Stimulated activated CD4-positive, alpha-beta T cell treated with anti-CD3 and anti-CD28 coated beads, Interleukin-1b, Interleukin-23, amount 100 ng/mL, for 48 hours (primary cell): ENCODE measurements around the gene USP11.
A peak's percentile ranks its signal among the peaks of the same experiment; 100 is the strongest.

Experiments
- DNase-seq: peaks from one replicate; pipeline ENCODE4 v3.0.0-alpha.2; 2020

USP11 gene

GRCh38 chrX:47206316-47206715, 26.5 kb upstream of the USP11 start:
- no peak for DNase-seq

DNA sequence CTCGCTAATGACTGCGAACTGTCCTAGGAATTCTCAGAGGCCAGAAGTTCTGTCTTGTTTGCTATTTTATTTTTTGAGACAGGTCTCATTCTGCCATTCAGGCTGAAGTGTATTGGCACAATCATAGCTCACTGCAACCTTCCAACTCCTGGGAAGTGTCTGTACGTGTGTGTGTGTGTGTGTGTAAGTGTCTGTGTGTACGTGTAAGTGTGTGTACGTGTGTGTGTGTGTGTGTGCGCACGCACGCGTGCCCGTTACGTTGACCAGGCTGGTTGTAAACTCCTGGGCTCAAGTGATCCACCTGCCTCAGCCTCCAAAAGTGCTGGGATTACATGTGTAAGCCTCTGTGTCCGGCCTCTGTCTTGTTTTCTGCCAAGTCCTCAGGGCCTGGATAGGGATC, 24.7 kb upstream of the USP11 start:
- no peak for DNase-seq

DNA sequence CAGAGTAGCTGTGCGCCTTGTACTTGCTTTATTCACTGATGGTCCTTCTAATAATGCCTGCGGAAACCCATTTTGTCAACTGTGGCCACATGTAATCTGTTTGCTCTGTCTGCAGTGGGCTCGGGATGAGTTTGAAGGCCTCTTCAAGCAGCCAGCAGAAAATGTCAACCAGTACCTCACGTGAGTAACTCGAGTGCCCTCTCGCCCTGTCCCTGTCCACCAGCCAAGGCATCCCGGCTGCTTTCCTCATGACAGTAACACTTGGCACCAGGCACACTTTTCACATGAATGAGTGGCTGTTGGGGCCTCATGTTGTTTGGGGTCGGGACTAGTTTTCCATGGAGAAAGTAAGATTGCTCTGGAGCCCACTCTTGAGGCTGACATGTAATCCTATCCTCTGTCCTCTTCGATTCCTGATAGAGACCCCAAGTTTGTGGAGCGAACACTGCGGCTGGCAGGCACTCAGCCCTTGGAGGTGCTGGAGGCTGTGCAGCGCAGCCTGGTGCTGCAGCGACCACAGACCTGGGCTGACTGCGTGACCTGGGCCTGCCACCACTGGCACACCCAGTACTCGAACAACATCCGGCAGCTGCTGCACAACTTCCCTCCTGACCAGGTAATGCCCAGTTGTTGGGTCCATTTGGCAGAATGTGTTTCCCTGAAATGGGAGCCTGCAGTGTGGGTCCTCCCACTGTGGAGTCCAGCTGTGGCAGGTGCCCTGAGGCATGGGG, 23.1 kb upstream of the USP11 start:
- DNase-seq, result no peak

- DNase-seq, result no peak
Measured at GRCh38 chrX:47210661-47211425, 22.0 kb upstream of the USP11 start.

- DNase-seq, result no peak
Measured at GRCh38 chrX:47212381-47213293, 20.2 kb upstream of the USP11 start.

DNA sequence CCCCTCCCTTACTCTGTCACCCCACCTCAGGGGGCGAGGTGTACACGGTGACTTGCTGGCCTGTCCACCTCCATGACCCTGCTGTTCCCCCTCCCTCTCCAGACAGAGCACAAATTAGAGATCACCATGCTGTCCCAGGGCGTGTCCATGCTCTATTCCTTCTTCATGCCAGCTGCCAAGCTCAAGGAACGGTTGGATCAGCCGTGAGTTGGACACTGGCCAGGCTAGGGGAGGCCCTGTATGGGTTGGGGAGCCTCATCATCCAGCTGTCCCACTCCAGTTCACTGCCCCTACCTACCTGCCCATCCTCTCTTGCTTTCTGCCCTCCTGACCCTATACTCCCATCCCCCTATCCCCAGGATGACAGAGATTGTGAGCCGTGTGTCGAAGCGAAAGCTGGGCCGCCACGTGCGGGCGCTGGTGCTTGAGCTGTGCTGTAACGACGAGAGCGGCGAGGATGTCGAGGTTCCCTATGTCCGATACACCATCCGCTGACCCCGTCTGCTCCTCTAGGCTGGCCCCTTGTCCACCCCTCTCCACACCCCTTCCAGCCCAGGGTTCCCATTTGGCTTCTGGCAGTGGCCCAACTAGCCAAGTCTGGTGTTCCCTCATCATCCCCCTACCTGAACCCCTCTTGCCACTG, 18.3 kb upstream of the USP11 start:
- DNase-seq, result no peak

DNA sequence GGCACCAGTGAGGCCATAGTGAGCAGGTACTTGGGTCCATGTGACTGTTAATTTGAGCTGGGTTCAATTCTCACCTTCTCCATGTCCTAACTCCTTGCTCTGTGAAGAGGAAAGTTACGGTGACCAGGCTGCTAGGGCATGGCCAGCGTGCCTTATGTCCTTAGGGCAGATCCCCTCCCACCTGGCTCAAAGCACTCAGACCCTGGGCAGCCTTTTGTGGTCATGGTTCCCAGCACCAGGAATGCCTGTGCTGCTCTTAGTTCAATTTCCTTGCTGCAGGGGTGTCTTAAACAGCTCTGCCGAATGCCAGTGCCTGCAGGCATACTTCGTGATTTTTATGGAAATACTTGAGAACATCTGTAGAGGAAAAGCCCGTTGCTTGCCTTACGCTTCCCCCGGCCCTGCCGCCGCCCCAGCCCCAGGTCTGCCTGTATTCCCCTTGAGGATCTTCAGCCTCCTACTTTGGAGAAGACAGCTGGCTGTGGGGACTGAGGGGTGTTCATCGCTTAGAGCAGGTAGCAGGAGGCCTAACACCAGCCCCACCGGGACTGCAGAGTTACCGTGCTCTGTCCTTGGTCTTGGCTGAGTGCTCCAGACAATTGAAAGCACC, 17.4 kb upstream of the USP11 start:
- DNase-seq, result no peak

DNA sequence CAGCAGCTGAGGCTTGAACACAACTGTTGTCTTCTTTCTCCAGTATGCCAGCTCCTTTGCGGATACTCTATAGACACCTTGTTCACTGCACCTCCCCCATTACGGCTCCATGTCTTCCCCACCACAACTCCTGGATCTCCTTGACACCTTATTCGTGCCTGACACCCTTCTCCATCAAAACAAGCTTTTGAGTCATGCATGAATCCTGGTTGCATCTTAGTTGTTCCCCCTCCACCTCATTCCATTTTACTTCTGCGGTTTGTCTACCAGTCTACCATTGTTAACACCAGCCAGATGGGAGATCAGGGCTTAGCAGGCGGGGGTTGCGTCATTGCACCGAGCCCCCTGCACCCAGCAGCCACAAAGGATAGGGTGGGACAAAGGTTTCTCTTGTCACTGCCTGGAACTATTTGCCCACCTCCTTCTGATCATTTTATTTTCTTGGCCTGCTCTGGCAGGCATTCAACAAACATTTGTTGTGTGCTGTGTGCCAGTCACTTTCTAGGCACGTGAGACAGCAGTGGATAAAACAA, 16.4 kb upstream of the USP11 start:
- DNase-seq, result no peak

DNA sequence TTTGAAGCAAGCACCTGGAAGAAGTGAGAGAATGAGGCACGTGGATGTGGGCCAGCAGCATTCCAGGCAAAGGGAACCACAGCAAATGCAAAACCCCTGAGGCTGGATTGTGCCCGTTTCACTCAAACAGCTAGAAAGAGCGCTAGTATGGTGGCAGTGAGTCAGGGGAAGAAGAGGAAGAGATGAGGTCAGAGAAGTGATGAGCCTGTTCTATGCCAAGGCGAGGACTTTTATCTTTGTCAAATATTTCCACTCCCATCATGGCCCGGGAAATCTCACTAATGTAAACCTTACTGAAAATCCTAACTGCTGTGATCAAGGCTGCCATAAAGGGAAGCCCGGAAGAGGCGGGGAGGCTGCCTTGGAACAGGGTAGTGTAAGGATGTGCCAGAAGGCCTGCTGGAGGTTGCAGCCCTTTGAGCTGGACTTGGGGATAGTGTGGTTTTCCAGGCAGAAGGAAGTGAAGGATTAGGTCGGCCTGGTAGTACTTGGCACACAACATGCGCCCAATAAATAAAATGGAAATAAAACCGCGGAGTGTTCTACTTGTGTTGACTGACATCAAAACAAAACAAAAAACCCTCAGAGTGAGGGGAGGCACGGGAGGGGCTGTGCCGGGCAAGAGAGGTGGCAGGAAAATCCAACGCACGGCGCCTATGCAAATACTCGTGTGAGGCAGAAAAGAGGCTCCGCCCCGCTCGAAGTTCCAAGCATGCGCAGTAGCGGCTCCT, 15.5 kb upstream of the USP11 start:
- DNase-seq, result peak; percentile 21

- DNase-seq, result peak; percentile 96
Measured at GRCh38 chrX:47217852-47218279, 14.9 kb upstream of the USP11 start.

- DNase-seq, result peak; percentile 68
Measured at GRCh38 chrX:47218280-47218919, 14.4 kb upstream of the USP11 start, which contains the start of gene CDK16. Gene CDK16, plus strand, starts transcription at chrX:47218681. Its CDS starts 4,877 bp downstream, at chrX:47223558.

DNA sequence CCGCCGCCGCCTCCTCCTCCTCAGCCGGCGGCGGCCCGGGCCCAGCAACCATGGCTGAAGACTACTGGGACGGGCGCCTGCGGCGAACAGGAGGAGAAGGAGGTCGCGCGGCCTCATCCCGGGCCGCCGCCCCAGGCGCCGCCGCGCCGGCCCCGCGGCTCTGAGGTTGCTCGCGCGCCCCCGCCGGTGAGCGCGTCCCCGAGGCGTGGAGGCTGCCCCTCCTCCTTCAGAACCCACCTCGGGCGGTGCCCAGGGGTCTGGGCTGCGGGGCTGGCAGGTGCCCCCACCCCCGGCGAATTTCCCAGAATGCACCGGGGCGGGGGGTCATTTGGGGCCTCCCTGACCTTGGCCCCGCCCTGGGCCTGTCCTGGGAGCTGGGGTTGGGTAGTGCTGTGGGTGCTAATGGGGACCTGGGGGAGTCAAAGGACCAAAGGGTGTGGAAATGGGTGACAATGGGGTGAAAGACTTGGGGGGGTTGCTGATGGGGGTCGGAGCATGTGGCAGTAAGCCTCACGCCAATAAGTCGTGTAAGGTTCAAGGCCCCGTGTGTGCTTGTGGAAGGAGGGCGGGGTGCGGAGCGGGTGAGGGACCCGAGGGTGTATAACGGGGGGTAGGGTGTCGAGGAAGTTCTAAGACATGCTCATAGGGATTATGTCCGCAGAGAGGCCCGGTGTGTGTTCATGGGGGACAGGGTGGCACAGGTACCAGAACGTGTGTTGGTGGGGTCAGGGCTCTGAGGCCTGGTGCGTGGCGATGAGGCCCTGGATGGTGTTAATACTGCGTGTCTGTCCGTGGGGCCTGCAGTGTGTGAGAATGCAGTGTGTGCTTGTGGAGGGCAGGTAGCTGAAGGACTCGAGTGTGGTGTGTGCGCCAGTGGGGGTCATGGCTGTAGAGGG, 13.6 kb upstream of the USP11 start:
- peak; percentile 39 for DNase-seq

GRCh38 chrX:47221756-47222155, 11.1 kb upstream of the USP11 start:
- no peak for DNase-seq

DNA sequence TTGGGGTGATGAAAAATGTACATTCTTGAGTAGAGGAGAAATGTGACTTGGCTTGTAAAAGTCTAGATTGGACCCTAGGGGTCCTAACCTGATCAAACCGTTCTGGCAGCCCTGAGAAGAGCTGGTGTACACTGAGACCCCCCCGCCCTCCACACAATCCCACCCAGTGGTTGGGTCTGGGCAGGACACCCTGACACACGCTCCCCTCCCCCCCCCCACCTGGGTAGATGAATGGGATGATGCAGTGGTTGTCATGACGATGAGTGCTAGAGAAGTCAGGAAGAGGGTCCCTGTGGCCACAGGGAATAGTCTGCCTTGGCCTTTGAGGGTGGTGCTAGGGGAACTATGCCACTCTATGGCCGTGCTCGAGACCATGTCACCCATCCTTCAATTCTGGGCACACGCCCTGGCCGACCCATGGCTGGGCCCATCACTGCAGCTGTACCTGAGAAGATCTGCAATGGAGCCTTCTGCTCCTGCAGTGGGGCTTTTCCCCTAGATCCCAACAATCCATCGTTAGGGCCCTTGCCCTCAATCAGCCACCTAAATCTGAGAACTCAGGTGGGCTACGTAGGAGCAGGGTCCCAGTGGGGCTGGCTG, 10.0 kb upstream of the USP11 start:
- no peak for DNase-seq

DNA sequence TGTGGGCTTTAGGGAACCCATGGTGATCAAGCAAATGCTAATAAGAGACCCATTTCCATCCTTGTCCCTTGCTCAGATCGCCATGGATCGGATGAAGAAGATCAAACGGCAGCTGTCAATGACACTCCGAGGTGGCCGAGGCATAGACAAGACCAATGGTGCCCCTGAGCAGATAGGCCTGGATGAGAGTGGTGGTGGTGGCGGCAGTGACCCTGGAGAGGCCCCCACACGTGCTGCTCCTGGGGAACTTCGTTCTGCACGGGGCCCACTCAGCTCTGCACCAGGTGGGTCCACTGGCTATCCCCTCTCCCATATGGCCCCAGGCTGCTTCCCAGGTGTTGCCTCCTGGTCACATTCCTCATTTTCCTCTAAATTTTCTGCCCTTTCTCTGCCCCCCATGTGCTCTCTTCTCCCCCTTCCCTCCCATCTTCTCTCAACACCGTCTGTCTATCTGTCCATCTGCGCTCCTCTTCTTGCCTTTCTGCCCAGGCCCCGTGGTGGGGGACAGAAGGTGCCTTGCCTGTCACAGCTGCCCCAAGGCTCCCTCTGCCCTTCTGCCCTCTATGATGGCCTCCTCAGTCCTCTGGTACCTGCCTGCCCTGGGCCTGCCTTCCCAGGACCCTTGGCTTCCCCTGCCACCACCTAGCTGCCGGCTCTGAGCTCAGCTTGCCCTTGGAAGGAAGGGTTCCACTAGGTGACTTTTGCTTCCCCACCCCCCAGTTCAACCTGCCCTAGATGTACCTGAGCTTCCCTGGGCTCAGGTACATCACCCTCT, 9.1 kb upstream of the USP11 start:
- no peak for DNase-seq

- no peak for DNase-seq
Measured at GRCh38 chrX:47224266-47224895, 8.4 kb upstream of the USP11 start.

DNA sequence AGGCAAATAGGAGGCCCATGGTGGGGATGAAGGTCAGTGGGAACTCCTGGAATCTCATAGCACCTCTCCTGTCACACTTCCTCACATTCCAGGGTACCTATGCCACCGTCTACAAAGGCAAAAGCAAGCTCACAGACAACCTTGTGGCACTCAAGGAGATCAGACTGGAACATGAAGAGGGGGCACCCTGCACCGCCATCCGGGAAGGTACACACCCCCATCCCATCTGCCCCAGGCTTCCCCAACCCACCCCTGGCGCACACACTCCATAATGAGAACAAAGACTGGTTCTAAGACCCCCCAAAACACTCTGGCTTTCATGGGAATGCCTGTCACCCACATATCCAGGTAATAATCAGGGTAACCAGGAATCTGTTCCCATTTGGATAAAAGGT, 7.9 kb upstream of the USP11 start:
- DNase-seq, result no peak

- no peak for DNase-seq
Measured at GRCh38 chrX:47226071-47226470, 6.7 kb upstream of the USP11 start.
